GM18517 (cell line): Measurements from ENCODE around the gene ATP2A2.

ENCODE experiments used
- ATAC-seq: cut with Tn5 transposase; IDR thresholded peaks from one replicate; pipeline ENCODE4 v1.9.1; 2021; ENCODE audit warnings: mild to moderate bottlenecking, moderate library complexity; ENCODE audit not compliant: unreplicated experiment

ATP2A2 gene

GRCh38 chr12:110289044-110289710 lies 8.1 kb downstream of the ATP2A2 start:
- no peak for ATAC-seq

GRCh38 chr12:110289711-110290078 lies 8.6 kb downstream of the ATP2A2 start:
- ATAC-seq: no peak

GRCh38 chr12:110301065-110301806 lies 20.2 kb downstream of the ATP2A2 start:
- no peak for ATAC-seq

DNA sequence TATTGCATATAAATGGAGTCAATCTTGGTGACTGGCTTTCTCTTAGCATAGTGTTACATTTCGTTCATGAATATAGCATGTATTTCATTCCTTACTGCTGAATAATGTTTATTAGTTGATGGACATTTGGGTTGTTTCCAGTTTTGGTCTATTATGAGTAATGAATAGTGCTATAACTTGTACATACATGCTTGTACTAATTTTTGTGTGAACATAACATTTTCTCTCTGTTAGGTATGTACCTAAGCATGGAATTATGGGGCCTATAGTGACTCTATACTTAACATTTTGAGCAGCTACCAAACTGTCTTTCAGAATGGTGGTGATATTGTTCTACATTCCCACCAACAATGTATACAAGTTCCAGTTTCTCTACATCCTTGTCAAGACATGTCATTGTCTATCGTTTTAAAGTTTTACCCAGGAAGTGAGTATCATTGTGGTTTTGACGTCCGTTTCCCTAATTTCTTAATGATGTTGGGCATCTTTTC lies 23.1 kb downstream of the ATP2A2 start:
- no peak for ATAC-seq

DNA sequence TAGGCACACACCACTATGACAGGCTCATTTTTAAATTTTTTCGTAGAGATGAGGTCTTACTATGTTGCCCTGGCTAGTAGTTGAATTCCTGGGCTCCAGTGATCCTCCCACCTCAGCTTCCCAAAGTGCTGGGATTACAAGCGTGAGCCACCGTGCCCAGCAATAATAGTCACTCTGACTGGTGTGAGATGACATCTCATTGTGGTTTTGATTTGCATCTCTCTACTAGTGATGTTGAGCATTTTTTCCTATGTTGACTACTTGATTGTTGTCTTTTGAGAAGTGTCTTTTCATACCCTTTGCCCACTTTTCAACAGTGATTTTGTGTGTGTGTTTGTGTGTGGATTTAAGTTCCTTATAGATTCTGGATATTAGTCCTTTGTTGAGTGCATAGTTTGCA lies 26.3 kb downstream of the ATP2A2 start:
- ATAC-seq: no peak

- ATAC-seq: no peak
Observed at GRCh38 chr12:110310763-110311162, 29.7 kb downstream of the ATP2A2 start.

- ATAC-seq: no peak
Observed at GRCh38 chr12:110311903-110312302, 30.9 kb downstream of the ATP2A2 start.

- no peak for ATAC-seq
Observed at GRCh38 chr12:110312581-110313360, 31.7 kb downstream of the ATP2A2 start.

DNA sequence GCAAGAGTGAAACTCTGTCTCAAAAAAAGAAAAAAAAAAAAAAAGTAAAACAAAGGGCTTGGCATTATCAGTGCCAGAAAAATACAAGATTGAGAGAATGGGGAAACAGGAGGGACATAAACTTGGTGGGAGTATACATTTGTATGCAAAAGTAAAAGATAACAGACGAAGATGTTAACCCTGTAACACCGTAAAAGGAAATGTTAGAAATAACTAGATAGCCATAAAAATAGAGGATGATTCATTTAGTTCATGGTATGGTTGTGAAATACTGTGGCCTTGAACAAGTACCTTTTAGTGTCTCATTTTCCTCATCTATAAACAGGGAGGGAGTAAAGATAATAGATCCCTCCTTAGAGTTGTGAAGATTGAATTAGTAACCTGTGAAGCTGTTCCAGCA lies 33.3 kb downstream of the ATP2A2 start:
- no peak for ATAC-seq

GRCh38 chr12:110316861-110317260 lies 35.8 kb downstream of the ATP2A2 start:
- ATAC-seq: no peak

GRCh38 chr12:110317911-110318310 lies 36.9 kb downstream of the ATP2A2 start:
- ATAC-seq: no peak

DNA sequence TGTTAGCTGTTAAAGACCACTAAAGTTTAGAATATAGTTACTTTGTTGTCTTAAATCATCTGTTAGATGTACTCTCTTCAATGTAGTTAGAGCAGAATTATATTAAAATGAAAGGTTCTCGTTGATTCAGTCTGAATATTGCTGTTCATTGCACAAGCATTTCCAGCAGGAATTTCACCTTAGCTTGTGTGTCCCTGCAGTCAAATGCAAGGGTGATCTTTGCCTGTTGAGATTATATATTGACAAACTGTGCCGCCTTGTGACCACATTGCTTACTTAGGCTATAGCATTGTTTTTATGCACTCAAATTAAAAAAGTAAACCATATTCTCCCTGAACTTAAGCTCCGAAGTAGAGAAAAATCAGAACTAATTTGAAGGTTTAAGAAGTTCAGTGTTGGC lies 39.5 kb downstream of the ATP2A2 start:
- no peak for ATAC-seq

- no peak for ATAC-seq
Observed at GRCh38 chr12:110329710-110330109, 48.7 kb downstream of the ATP2A2 start.

GRCh38 chr12:110330124-110330523 lies 49.1 kb downstream of the ATP2A2 start:
- no peak for ATAC-seq

GRCh38 chr12:110330544-110330943 lies 49.5 kb downstream of the ATP2A2 start:
- ATAC-seq: no peak

DNA sequence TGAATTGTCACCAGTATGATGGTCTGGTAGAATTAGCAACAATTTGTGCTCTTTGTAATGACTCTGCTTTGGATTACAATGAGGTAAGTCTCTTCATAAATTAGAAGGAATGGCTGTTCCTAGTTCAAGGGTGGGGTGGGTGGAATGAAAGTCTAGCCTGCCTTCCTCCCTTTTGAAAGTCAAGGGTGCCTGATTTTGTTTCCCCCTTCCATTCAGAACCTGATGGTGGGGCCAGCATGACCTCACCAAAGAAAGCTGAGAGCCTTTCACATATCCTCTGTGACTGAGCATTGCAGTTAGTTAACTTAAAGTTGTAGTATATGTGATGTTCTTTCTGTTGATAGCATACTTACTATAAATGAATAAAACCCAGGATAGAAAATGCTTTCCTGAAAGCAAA lies 52.2 kb downstream of the ATP2A2 start:
- ATAC-seq: no peak

GRCh38 chr12:110335481-110336045 lies 54.5 kb downstream of the ATP2A2 start:
- ATAC-seq: no peak

DNA sequence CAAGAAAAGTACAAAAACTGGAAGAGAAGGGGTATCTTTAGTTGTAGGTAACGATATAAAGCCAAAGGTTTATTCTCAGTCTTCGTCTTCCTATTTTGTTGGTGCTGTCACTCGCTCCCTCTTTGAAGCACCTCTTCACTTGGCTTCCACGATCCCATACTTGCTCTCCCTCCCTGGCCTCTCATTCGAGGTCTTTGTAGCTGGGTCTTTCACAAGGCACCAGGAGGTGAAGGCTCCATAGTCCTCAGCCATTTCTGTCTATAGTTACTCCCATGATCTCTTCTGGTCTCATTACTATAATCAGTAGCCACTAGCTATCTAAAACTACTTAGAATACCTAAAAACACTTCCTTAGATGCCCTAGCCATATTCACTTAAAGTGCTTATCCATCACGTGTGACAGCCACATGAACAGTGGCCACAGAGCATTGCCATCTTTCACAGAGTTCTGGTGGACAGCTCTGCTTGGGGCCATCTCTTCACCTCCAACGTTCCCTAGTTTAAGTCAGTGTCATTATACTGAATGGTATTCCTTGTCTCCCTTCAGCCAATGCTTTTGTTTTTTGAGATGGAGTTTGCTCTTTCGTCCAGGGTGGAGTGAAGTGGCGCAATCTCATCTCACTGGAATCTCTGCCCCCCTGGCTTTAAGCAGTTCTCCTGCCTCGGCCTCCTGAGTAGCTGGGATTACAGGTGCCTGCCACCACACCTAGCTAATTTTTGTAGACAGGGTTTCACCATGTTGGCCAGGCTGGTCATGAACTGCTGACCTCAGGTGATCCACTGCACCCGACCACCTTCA lies 57.1 kb downstream of the ATP2A2 start:
- ATAC-seq: no peak

DNA sequence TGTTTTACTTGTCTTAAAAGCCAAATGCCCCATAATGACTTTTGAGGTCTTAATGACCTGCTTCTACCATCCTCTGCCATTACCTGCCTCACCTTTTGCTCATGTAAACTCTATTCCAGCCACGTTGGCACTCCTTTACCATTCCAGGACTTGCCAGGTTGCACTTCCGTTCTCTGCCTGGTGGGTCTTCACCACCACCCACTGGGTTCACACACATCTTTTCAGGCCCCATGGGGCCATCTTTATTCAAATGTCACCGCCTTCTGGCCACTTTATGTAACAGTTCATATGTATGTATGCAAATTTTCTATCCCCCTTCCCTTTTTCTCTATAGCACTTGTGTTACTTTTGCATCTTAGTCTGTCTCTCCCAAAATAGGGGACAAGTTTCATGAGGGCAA lies 57.7 kb downstream of the ATP2A2 start:
- no peak for ATAC-seq

DNA sequence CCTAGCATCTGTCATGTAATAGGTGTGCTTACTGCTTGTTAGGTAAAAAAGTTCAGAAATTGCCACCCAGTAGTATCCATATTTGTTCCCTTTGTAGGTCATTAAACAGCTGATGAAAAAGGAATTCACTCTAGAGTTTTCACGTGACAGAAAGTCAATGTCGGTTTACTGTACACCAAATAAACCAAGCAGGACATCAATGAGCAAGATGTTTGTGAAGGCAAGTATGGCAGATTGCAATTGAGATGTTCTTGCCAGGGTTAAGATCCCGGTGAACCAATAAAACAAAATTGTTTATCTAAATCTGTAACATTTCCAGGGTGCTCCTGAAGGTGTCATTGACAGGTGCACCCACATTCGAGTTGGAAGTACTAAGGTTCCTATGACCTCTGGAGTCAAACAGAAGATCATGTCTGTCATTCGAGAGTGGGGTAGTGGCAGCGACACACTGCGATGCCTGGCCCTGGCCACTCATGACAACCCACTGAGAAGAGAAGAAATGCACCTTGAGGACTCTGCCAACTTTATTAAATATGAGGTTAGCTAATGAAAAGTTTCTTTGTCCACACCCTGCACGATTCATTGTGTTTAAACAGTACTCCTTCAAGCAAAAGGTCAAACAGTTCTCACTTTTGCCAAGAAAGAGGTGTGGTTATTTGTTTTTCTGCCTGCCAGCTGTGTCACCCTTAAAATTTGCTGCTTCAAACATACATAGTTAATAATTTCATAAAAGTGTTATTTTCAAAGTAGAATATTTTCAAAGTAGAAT lies 58.3 kb downstream of the ATP2A2 start:
- ATAC-seq: no peak
